HG03571 (cell line): ENCODE measurements around the gene RASA3.
A peak's percentile ranks its signal among the peaks of the same experiment; 100 is the strongest.
"Not testable (repeated sequence)": the region's sequence is repeated elsewhere in the genome, so short reads cannot be mapped to it uniquely, and the experiment has no call there.

Source experiments
- ATAC-seq: cut with Tn5 transposase; IDR thresholded peaks from one replicate; pipeline ENCODE4 v1.9.1; 2021; ENCODE audit not compliant: unreplicated experiment

RASA3 gene

DNA sequence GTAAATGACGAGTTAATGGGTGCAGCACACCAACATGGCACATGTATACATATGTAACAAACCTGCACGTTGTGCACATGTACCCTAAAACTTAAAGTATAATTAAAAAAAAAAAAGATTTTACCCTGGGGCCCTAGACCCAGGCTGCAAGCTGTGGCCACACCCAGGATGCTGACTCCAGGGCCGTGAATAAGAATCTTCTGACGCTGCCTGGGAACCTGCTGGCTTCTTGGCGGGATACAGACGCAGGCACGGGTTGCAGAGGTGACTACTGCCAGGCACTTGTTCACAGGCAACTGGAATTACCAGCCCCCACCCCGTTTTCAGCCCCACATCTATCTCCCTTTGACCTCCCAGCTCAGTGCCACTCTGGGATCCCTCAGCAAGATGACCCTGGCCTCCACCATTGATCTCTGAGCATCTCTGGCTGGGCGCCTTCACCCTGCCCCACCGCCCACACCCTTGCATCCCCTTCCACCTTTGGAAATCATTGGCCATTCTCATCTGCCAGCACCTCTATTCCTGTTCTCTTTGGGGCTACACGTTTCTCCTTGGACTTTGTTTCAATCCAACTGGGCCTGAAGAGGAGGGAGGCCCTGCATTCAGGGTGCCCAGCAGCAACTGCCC is 25.6 kb upstream of the RASA3 start:
- no peak for ATAC-seq

DNA sequence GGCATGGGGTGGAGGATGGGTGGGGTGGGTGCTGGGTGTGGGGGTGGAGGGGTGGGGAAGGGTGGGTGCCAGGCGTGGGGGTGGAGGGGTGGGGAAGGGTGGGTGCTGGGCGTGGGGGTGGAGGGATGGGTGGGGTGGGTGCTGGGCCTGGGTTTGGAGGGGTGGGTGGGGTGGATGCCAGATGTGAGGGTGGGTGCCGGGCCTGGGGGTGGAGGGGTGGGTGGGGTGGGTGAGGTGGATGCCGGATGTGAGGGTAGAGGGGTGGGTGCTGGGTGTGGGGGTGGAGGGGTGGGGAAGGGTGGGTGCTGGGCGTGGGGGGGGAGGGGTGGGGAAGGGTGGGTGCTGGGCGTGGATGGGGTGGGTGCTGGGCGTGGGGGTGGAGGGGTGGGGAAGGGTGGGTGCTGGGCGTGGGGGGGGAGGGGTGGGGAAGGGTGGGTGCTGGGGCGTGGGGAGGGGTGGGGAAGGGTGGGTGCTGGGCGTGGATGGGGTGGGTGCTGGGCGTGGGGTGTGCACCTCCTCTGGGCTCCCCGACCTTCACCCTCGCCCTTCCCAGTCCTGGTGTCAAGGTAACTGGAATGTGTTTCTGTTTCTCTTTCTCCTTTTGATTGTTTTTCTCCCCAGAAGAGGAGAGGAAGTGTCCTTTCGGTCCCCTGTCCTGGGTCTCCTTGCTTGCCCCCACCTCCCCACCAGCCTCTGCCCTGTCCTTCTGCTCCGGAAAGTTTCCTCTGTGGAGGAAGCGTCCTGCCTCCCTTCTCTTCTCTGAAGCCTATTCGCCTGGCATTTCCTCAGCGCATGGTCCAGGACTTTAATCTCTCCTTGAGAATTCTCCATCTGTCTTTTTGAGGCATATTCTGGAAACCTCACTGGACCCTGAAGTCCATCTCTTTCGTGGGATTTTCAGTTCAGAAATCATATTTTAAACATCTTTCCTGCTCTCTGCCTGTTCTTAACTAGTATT is 23.8 kb upstream of the RASA3 start:
- ATAC-seq = no peak

DNA sequence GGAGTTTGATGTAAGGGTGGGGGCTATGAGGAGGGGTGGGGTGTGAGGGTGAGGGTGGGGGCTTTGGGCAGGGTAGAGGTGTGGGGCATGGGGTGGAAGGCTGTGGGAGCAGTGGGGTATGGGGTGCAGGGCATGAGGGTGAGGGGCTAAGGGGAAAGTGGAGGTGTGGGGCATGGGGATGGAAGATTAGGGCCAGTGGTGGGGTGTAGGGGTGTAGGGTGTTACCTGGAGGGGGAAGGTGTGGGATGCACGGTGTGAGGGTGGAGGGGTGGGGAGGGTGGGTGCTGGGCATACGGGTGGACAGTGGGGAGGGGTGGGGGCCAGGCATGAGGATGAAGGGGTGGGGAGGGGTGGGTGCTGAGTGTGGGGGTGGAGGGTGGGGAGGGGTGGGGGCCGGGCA is 22.9 kb upstream of the RASA3 start:
- no peak for ATAC-seq

DNA sequence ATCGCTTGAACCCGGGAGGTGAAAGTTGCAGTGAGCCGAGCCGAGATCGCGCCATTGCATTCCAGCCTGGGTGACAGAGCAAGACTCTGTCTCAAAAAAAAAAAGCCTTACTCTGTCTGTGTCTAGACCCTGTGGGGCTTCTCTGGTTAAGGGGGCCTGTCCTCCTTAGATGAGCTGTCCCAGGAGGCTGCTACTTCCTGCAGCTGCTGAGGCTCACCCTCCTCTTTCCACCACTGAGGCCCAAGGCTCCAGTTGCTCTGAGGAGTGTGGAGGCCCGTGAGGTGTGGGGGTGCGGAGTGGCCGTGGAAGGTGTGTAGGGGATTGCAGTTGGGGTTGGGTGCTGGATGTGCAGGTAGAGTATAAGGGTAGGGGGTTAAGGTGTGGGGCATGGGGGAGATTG is 22.1 kb upstream of the RASA3 start:
- no peak for ATAC-seq

DNA sequence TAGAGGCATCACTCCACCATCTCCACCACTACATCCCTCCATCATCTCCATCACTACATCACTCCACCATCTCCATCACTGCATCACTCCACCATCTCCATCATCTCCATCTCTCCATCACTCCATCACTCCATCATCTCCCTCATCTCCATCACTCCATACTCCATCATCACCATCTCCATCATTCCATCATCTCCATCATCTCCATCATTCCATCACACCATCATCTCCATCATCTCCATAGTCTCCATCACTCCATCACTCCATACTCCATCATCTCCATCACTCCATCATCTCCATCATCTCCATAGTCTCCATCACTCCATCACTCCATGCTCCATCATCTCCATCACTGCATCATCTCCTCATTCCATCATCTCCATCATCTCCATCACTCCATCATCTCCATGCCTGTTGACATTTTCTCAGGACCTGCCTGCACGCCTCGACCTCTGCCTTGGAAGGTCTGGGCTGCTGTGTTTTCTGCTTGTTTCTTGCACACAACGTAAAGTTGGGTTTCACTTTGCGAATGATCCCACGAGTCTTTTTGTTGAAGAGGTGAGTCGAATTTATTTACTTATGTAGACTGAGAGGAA is 21.2 kb upstream of the RASA3 start:
- no peak for ATAC-seq

DNA sequence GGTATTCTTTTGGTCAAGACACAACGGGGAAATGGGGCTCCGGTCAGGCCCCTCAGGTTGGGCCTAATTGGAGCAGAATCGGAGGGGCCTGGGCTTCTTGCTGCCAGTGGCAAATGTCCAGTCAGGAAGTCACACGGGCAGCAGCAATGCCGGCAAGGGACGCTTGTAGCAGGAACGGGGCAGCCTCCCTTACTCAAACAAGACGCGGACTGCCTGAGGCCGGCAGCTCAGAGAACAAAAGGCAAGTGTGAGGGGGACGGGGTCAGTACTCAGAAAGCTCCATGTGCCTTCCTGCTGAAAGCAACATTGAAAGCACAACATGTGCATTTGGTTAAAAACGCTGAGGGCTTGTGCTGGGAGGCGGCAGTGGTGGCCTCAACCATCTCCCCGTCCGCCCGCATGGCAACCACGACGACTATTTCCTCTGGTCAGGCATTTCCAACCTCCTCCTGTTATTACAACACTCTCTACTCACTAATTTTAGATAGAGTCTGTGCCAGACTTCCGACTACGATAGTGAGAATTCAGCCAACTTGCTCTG is 20.5 kb upstream of the RASA3 start:
- no peak for ATAC-seq

DNA sequence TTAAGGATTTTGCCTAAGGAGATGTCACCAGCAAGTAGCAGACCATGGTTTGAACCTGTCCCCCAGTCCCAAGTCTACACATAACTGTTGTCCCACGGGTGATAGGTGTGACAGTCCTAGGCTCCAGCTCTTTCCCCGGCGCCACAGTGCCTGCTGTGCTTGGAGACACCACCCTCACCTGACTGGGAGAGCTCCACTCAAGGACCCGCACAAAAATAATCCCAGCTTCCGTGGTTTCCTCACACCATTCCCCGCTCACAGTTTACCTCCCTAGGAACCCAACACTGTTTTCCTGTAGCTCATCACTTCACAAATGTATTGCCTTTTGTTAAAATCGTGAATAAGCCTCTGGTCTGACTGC is 19.8 kb upstream of the RASA3 start:
- ATAC-seq = no peak

DNA sequence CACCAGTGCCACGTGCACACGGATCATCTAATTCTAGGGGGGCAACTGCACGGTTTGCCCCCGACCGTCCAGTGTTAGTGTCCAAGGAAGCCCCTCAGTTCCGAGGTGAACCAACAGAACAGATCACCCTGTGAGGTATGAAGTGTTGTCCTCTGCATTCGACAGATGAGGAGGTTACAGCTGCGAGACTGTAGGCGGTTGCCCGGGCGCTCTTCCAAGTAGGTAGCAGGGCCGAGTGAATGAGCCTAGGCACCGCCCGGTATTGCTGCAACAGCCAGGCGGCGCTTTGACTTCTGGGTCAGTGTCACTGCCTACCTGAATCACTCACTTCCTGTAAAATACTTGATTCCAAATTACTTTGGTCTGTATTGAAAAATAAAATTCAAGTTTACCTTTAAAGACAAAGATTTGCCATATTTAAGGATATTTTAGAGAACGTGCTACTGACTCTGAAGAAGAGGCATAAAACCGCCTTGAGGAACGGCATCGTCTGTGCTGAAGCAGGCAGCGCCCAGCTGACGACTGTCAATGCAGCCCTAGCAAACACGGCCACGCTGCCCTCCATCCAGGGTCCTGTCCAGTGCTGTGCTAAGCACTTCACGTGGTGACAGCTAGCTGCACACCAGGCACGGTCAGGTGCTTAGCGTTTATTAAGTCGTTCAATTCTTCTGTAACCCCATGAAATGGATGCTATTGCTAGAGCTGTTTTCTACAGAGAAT is 19.3 kb upstream of the RASA3 start:
- no peak for ATAC-seq

DNA sequence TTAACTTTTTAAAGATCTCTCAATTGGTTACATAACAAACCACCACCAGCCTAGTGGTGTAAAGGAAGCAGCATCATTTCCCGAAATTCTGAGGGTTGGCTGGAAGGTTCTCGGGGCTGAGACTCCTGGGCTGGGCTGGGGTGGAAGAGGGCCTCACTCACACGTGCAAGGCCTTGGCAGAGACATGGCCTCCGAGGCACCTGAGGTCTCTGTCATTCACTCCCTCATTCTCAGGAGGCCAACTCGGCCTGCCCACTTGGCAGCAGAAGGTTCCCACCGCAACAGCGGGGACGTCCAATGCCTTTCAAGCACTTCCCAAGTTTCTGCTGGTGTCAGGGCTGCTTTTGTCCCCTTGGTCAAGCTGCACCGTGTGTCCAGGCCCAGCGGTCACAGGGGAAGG is 18.6 kb upstream of the RASA3 start:
- no peak for ATAC-seq

DNA sequence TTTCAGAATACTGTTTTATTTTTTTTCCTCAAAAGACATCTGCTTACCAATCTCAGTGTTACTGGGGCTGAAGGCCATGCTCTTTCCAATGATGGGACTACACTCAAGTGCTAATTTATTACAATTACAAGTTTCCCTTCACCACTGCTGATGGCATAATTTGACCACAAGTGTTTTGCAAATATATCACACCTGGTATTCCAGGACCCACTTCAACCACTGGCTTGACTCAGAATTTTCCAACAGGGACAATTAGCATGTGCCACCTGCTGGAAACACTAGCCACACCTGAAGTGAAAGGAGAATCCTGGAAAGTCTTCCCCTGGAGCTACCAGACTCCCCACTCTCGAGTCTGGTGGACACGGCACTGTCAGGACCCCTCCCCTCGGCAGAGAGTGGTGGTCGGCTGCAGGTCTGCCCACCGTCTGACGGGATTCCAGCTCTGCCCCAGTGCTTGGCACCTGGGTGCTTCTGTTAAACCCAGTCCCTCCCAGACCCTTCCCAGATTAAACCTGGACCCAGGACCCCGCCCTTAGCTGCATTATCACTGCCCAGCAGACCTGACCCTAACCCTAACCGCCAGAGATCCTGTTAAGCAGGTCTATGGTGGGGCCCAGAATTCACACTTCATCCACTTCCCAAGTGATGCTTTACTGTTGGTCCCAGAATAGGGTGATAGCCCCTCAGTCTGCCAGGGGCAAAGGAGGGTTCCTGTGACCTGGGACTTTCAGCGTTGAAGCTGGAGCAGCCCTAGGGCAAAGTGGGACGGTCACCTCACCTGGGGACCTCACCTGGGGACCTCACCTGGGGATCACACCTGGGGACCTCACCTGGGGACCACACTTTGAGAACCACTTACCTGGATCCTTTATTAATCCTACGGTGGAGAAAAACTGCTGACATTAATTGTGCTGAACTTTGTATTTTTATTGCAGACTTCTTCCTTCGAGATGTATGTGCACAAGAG is 17.6 kb upstream of the RASA3 start:
- no peak for ATAC-seq

DNA sequence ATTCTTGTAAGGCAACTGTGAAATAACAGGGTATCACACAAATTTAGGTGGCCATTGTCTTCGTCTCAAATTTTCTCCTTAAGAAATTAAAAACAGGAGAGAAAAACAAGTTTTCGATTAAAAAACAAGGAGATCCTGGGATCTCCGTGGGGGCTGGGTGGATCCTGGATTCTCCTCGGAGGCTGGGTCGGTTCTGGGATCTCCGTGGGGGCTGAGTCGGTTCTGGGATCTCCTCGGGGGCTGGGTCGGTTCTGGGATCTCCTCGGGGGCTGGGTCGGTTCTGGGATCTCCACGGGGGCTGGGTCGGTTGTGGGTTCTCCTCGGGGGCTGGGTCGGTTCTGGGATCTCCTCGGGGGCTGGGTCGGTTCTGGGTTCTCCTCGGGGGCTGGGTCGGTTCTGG is 16.5 kb upstream of the RASA3 start:
- not testable (repeated sequence) for ATAC-seq

DNA sequence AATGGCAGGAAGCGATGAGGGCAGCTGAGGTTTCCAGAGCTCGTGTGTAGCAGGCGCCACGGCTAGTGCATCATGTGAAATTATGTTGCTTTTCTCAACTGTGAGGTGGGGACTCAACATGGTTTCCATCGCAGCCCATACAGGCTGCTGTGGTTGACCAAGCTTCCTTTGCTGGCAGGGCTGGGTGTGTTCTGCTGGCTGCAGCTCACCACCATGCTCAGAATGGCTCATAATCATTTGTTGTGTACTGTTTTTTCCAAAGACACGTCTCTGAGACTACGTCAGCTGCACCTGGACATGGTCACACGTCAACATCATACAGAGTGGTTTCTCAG is 16.1 kb upstream of the RASA3 start:
- ATAC-seq = peak; percentile 71

DNA sequence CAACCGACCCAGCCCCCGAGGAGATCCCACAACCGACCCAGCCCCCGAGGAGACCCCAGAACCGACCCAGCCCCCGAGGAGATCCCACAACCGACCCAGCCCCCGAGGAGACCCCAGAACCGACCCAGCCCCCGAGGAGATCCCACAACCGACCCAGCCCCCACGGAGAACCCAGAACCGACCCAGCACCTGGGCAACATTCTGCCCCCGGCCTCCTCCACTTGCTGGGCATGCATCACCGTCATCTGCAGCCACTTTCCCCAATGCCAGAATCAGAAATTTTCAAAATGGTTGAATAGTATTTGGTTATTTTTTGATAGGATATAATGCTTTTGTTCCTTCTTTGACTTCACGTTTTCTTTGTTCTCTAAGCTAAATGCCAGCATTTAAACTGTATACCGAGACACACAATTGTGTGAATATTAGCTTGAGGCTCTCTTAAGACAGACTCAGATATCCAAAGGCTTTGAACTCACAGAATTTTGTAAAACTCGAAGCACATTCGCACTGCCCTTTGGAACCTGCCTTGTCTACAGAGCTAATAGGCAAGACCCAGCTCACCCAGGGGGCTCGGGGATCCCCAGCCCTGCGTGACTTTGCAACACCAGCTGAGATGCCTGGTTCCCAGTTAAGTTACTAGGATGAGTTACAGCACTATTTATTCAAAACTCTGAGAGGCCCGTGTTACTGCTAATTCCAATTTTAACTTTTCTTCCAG is 15.5 kb upstream of the RASA3 start:
- ATAC-seq = no peak

DNA sequence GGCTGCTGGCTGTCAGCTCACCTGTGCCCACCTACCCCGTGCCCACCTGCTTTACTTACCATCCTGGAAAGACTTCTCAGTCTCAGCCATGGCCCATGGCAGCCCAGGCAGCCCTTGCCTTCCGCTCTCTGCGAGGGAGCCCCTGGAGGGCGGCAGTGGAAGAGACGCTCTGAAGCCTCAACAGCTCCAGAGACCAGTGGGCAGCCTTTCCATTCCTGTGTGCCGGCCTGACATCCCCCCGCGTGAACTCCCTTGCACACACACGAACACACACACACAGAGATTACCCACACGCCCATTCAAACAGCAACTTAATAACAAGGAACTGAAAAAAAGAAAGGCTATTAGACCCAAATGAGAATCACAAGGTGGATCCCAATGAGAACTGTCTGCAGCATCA is 14.2 kb upstream of the RASA3 start:
- ATAC-seq = no peak

DNA sequence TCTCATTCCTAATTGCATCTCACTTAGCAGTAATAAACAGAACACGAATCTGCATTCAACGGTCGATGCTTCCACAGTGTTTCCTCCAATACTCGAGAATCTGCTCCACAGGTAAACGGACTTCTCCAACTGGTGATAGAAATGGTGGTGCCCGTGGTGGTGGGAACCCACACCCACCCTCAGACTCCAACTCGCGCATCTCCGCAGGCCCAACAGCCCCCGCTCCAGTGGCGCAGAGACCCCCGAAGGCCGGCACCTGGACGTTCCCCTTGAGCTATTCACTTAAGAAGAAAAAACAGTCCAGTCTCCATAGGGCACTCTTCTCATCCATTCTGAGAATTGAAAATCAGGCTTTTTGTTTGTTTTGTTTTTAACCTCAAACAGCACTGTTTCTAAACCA is 13.8 kb upstream of the RASA3 start:
- no peak for ATAC-seq

DNA sequence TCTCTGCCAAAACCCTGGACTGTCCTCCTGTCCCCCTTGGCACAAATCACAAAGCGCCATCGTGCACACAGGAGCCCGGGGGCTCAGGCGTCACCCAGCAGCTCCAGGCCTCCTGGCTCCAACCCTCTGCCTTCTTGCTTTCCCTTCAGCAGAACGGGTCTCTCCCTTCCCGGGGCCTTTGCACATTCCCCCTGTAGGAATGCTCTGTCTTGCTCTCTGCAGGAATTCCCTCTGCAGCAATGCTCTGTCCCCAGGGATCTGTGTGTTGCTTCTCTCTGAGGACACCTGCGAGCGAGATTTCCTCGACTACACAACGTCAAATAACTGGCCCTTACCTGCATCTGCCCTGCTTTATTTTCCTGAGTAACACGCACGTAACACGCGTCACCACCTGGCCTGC is 13.3 kb upstream of the RASA3 start:
- no peak for ATAC-seq

DNA sequence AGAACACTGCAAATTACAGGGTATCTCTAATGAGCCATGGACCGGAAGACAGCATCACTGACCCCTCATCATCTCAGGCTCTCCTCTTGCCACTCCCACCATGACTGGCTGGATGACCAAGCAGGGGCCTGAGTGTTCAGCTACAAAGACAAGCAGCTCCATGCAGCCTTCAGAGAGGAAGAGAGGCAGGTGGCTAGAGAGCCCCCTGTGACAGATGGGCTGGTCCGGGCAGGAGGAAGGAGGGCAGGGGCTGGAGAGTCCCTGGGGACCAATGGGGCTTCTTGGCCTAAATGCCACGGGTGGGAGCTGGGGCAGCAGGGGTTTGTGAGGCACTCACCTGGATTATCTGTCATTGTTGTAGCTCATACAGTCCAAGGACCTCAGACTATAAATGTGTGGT is 12.8 kb upstream of the RASA3 start:
- no peak for ATAC-seq

DNA sequence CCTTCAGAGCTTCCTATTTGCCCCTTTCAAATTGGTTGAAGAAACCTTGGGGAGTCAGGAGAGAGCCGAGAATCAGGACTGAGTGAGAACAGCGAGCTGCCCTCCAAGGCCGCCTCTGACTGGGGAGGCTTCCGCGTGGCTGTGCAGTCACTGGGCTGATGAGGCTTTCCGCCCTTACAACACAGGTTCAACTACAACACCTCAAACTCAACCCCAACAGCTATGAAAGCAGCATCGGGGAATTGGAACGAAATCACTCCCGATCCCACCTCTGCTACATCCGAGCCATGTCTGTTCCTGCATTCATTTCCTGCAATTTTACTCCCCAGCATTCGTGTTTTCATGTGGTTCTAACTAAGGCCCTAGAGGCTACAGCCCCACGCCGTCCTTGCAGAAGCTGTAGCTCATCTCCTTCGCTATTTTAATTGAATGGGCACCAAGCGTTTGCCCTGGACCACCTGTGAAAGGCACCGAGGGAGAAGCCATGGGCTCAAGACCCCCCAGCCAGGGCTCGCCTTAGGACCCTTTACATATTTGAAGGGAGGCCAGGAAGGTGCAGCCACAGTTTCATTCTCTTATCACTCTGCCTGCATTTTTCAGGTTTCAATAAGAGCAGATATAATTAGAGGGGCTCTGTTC is 12.3 kb upstream of the RASA3 start:
- ATAC-seq = no peak
